DMS53 (cell line): ENCODE measurements around the gene HTR2A.
A peak's percentile ranks its signal among the peaks of the same experiment; 100 is the strongest.

ENCODE experiments used
- DNase-seq: peaks from one replicate; lab custom pipeline; 2025; lab: John Stamatoyannopoulos, UW

Gene HTR2A

DNA sequence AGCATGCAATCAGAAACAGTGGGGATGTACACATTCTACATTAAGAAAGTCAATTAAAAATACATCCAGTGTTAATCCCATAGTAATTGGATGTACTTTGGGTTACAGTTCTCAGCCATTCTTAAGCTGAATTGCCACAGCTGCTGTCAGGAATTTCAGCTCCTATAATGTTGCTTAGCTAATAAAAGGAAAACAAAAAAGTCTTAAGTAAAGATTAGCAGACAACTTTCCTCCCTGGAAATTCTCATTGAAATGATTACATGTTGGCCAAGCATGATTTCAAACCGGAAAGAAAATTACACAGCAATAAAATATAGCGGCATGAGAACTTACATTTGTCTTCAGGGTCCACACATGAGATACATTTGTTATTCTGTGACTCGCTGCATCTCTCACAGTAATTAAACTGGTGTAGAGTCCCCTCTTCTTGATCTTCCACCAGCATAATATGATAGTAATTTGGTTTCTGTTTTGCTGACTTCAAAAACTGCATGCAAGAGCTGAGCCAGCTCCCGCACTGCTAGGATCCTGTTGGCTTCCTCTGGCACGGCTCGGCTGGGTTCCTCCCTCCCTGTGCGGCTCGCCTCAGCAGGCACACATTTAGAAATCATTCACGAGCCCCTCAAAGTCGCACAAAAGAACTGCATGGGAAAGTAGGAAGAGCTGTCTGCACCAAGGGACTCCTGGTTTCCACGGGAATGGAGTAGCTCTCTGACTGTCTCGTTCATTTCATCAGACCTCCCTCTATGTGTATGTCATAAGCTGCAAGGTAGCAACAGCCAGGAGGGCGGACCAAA, at the start of gene HTR2A:
HTR2A (minus strand) TSS at position 713 of the 797 bp plus-strand sequence. CDS start 1,147 bp downstream, outside the sequence.
- DNase-seq, result no peak

DNA sequence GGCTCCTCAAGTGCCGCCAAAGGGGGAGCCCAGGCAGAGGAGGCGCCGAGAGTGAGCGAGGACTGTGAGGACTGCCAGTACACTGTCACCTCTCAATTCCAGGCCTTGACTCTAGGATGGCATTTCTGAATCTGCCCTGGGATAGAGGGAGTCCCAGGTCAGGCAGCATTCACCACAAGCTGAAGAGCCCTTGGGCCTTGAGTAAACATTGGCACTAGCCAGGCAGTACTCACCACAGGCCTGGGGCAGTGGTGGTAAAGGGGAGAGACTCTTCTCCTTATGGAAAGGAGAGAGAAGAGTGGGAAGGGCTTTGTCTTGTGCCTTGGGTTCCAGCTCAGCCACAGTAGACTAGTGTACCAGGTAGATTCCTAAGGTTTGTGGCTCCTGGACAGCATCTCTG, 39.7 kb upstream of the HTR2A start:
- DNase-seq, result peak; percentile 74

DNA sequence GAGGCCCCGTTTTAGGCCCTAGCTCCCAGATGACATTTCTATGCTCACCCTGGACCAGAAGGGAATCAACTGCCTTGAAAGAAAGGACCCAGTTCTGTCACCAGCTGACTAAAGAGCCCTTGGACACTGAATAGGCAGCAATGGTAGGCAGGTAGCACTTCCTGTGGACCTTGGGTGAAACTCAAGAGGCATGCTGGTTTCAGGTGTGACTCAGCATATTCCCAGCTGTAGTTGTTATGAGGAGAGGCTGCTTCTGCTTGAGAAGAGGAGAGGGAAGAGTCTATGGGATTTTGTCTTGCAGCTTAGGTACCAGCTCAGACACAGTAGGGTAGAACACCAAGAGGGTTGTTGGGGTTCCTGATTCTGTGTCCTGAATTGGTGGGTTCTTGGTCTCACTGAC, 37.9 kb upstream of the HTR2A start:
- DNase-seq, result peak; percentile 86

DNA sequence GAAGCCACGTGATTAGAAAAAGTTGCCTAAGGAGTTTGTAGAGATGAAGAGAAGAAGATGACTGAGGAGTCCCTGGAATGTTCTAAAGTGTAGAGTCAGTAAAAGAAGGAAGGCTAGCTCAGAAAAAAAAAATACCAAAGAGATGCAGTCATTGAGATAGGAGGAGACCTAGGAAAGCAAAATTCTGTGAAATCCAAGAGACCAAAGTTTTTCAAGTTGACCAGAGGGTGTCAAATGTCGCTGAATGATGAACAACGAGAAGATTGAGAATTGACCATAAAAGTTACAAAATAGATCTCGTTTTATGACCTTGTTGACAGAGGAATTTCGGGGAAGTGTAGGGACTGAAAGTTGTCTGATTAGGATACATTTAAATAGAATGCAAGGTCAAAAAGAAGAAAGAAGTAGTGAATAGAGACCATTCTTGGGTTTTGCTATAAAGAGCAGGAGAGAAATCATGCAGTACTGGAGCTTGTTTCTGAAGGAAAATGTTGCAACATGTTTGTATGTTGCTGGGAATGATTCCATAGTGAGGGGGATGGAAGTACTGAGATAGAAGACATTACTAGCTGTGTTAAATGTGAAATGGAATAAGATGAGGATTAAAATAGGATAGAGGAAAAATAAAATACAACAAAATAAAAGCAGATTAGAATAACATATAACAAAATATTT, 30.2 kb upstream of the HTR2A start:
- no peak for DNase-seq

DNA sequence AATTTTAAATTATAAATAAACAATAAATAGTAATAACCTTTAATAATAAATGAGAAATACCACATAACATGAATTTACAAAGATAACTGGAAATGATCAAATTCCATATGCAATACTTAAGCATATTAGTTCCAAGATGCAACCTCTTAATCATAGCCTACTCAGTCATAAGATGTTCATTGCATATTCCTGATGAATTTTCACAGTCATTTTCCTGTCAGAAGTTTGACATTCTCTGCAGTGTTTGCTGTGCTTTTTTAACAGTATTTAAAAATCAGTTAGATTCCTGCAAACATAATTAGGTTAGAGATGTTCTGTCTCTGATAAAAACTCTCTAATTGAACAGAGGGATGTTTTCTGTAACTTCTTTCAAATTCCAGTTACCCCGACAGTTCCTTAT, 28.6 kb upstream of the HTR2A start:
- no peak for DNase-seq

DNA sequence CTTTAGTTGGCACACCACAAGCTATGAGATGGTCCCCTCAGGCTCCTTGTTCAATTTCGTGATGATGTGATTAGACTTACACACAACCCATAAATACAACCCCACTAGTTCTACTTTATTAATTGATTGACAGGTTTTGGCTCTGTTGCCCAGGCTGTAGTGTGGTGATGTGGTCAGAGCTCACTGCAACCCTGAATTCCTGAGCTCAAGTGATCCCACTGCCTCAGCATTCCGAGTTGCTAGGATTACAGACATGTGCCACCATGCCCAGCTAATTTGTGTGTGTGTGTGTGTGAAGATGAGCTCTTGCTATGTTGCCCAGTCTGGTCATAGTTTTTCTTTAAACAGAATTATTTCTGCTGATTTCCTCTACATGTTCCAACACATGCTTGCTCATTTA, 17.5 kb upstream of the HTR2A start:
- DNase-seq, result no peak

DNA sequence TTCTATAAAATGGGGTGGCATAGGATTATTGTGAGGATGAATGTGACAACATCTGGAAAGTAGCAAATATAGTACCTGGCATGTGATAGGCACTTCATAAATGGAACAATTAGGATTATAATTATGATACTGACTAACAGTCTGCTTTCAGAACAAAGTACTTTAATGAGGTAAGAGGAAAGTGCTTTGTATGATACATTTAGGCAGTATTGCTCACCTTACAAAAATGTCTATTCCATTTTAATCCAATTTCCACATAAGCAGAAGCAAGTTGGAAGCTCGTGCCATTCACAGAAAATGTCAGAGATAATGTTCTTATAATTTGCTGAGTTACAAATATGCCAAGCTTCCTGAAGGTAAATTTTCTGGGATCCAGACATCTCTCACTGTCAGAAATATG, 16.9 kb upstream of the HTR2A start:
- no peak for DNase-seq

DNA sequence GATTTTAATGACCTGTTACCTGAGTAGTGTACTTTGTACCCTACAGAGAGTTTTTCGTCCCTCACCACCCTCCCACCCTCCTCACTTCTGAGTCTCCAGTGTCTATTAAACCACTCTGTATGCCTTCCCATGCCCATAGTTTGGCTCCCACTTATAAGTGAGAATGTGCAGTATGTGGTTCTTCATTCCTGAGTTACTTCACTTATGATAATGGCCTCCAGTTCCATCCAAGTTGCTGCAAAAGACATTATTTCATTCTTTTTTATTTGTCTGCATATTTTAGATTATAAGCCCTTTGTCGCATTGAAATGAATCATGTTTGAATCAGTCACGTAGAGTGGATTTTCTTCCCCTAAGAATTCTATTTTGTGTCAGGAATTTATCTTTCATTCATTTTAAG, 12.2 kb upstream of the HTR2A start:
- no peak for DNase-seq

DNA sequence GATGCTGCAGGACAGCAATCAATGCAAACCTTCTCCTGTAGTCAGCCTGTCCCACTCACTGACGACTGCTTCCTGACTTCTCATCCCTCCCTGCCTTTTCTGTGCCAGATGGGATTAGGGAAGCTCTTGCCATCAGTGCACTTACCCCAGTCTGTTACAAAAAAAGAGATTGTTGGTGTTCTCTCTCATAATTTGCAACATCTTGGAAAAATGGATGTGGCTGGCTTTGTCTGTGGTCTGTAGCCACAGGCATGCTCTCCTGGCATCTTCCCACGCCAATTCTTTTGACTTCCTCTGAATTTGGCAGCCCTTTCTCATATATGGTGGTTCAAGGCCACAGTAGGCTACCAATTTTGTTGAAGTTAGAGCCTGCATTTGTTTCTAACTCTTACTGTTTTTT, 11.6 kb upstream of the HTR2A start:
- no peak for DNase-seq

DNA sequence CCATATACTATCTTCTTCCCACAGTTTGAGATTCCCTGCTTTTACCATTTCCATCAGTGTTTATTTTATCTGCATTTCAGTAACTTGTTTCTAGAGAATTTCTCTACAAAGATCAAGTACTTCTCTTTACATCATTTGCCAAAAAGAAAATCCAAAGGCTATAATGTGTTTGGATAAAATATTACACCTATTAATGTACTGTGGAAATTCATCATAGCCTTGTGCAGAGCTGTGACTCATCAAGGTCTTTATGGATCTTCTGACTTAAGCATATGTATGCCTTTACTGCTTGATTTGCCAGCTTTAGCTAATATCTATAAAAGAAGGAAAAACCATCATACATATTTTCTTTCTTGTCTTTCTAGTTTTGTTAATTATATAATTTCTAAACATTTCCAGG, 9.6 kb upstream of the HTR2A start:
- DNase-seq, result no peak

DNA sequence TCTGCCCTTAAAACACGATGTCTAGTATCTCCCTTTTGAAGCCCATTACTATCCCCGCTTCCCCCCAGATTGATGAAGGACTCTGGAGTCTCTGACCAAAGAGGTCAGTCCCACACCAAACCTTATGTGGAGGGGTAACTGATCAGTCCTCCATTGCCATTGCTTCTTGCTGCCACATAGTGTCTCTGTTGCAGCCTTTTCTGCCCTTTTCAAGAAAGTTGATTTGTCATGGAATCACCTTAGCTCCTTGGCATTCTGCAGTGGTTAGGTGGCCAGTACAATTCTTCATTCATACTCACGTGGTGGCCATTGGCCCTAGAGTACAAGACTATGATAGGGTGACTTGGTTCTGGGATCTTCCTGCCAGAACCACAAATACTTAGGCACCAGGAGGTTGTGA, 8.4 kb upstream of the HTR2A start:
- DNase-seq, result peak; percentile 25

DNA sequence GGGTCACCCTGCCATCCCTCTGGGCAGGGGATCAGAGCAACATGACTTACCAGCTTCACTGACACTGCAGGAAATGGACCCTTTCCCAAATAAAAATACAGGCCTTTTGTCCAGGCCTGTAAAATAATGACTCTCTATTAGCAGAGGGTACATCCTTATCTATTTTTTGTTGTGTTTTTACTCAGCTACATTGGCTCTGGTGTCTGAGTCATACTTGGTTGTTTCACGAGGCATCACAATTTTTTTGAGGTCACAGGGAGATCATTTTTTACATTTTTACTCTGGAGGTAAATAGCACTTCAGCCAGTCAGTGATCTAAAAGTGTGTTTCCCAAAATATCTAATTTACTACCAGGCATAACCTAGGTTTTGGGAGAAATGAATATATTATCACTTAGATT, 6.9 kb upstream of the HTR2A start:
- DNase-seq, result no peak

DNA sequence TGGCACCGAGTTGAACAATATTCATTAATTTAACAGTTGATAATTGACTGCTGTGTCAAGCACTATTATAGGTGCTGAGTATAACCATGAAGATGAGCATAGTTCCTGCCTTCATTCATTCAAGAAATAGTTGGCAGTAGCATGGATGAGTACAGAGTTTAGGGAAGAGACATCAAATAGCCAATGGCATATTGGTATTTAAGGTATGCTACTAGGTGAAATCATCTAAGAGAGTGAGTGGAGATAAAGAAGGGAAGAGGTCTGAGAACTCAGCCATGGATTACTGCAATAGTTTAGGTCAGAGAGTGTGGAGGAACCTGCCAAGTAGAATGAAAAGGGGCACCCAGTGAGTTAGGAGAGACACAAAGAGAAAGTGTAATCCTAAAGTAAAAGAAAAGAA, 4.9 kb upstream of the HTR2A start:
- DNase-seq, result no peak

DNA sequence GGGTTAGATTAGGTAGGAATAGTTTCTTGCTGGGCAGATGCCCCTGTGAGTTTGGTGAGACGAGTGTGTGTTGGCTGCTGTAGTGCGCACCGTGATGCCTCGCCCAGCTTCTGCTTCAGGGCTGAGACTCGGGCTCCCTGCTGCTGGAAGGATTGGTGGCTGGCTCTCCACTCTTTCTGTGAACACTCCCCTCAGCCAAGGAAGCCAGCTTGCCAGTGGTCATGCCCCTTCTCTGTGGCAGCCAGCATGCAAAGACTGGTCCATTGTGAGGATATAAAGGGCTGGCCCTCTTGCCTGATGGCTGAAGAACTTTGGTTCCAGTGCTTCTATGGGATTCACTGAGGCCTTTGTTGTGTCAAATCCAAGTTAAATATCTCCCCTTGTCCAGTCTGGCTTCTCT, 2.9 kb upstream of the HTR2A start:
- DNase-seq, result no peak

DNA sequence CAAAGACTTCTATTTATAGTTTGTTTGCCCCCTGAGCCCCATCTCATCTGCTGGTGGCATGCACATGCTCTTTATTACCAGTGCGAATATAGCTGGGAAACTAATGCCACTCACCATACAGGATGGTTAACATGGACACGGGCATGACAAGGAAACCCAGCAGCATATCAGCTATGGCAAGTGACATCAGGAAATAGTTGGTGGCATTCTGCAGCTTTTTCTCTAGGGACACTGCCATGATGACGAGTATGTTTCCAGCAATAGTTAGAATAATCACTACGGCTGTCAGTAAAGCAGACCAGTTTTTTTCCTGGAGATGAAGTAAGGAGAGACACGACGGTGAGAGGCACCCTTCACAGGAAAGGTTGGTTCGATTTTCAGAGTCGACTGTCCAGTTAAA, 1.5 kb downstream of the HTR2A start:
- no peak for DNase-seq

DNA sequence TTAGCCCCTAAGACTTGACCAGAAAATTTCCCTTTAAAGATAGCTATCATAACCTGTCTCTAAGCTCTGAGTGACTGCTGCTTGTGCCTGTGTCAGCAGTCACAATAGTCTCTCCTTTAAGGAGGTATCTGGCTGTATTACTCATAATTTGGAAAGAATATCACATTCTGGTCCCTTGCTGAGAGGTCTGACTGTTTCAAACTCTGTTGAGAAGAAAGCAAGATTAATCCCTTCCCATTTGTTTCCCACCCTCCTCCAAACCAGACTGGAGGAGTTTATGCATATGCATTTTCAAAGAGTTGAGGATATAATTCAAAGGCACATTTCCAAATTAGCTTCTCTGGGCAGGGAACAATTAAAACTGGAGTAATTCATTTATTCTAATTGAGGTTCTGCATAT, 2.3 kb downstream of the HTR2A start:
- DNase-seq, result no peak

DNA sequence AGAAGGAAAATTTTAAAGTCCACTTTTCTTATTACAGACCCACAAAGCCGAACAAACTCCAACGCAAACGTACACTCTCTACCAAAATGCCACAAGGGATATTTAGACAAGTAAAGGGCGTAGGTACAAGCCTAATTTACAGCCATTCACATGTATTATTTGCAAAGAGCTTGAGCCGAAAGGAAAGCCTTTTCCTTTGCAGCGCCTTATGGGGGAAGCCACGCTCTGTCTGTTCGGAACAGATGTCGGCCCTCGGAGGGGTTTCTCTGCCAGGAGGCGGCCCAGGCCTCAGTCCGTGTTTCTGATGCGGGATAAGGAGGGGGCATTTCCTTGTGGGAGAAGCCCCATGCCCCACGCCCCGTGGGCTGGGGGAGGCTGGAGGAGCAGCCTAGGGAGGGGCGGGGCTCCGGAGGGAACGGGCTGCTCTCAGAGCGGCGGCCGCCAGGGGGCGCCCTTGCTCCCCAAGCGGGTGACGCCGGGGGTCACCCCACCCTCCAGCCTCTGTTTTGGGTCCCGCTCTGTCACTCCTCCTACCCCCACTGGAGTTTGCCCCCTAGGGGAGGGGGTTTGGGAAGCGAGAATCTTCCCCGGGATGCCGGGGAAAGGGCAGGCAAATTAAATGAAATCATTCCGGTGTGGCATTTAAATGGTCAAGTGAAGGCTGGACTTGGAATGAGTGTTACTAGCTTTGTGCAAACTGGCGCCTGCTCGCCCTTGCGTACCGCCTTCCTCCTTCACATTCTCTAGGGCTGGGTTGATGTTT, 2.9 kb downstream of the HTR2A start:
- DNase-seq, result peak; percentile 68

DNA sequence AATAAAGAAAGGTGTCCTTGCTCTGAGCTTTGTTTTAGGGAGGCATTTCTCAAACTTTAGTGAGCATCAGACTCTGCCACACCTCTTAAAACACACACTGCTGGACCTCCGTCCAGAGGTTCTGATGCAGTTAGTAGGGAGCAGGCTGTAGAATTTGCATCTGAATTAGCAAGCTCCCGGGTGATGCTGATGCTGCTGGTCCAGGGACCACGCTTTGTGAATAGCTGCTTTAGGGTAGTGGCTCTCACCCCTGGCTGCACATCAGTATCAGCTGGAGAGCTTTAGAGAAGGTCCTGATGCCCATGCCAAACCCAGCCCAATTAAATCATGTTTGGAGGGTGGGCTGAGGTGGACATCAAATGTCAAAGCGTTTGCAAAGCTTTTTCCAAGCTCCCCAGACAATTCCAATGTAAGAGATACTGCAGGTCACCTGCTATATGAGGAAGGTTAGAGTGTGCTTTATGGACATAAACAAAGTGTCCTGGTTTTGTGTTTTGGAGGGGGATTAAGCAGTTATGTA, 3.6 kb downstream of the HTR2A start:
- DNase-seq, result no peak

DNA sequence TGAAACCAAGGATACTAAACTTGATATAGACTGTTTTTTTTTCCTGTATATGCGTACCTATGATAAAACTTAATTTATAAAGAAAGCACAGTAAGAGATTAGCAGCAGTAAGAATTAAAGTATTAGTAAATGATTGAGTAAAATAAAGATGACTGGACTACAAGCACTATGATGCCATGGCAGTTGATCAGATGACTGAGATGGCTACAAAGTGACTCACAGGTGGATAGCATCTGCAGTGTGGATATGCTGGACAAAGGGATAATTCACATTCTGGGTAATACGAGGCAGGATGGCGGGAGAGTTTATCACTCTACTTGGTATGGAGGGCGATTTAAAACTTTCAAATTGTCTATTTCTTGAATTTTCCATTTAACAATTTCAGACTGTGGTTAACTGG, 11.8 kb downstream of the HTR2A start:
- DNase-seq, result no peak

DNA sequence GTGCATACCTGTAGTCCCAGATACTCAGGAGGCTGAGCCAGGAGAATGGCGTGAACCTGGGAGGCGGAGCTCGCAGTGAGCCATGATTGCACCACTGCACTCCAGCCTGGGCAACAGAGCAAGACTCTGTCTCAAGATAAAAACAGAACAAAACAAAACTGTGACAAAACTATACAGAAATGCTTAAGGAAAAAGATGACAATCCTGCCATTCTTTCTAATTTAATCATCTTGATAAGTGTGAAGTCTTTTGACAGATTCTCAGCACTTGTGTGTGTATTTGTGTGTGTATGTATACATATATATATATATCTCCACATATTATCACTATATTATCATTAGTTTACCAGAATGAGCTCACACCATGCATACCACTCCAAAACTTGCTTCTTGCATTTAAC, 12.3 kb downstream of the HTR2A start:
- DNase-seq, result no peak

DNA sequence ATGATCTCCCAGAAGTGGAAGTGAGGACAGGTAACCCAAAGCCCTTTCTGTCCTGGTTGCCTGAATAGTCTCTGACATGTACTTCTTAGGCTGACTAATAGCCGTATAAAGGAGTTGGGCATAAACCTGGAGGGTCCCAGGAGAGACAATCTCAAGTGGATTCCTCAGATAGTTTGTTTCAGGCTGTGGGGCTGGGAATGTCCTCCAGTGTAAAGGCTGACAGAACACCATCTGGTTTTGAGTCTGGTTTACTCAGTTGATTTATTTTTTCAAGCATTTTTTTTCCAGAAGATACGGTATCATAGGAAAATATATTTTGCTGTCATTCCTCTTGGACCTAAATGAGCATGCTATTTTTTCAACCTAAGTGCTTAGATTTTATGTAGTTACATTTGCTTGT, 15.2 kb downstream of the HTR2A start:
- no peak for DNase-seq

DNA sequence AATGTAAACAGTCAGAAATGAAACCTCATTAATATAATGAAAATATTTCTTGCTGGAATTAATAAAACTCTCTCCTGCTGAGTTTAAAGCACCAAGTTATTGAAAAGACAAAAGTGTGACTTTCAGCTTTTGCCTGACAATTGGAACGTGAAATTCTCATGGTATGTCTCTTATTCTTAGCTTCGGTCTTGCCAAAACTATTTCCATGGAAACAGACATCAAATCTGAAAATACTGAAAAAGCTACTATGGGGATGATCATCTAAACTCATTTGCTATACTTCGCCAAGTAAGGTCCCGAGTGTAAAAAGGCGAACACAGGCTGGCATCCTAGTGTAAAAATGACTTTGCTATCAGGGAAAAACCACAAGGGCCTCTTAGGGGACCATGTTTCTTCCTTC, 22.8 kb downstream of the HTR2A start:
- DNase-seq, result no peak

DNA sequence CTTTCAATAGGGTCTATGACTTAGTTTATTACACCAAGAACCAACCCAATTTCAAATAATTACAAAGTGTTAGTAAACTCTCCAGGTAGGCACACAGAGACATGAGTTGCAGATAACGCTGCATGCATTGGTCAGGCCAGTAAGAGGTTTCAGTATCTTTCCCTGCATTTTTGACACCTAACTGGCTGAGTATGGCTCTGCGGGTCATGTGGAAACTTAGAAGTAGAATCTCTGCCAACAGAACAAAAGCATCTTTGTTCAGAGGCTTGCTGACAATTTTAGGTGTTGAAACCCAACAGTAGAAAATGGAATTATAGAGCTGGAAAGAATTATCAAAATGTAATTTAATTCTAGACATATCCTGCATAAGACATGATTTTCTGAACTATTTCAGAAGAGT, 25.3 kb downstream of the HTR2A start:
- DNase-seq, result no peak
